ENCODE results near the gene TRAPPC12. TPM values are rescaled to one million over a fixed set of nuclear protein-coding genes. Genes with fewer than 3 reads are reported as not detected.

TRAPPC12 gene
- total RNA-seq, 1 donor from 2014 or later = 121 TPM

GRCh38 chr2:3526871-3527270 is 147.4 kb downstream of the TRAPPC12 start:
- Mint-ChIP-seq H3K27me3 (no peaks in the 10 kb centered on the region), H3K4me1 (ENCODE audit: low read depth) (peaks cover 12% of the 10 kb centered on the region), H3K36me3 (ENCODE audit: insufficient read depth) (no peaks in the 10 kb centered on the region), H3K27ac (no peak overlapping the region), H3K4me3 (ENCODE audit: low read depth) (no peak overlapping the region), H3K9me3 (ENCODE audit: low read depth) (no peaks in the 10 kb centered on the region)
- DNase-seq (ENCODE audit: low spot score, unreplicated experiment) = no peak
- no peak for TF ChIP-seq CTCF (IDR thresholded peaks at IDR 0.05; ENCODE audit: unreplicated experiment)

- Mint-ChIP-seq H3K9me3 (ENCODE audit: low read depth) (no peaks in the 10 kb centered on the region), H3K4me3 (ENCODE audit: low read depth) (no peak overlapping the region), H3K27me3 (no peaks in the 10 kb centered on the region), H3K27ac (no peak overlapping the region), H3K4me1 (ENCODE audit: low read depth) (peaks cover 10% of the 10 kb centered on the region), H3K36me3 (ENCODE audit: insufficient read depth) (no peaks in the 10 kb centered on the region)
- DNase-seq (ENCODE audit: low spot score, unreplicated experiment) = no peak
- no peak for TF ChIP-seq CTCF (IDR thresholded peaks at IDR 0.05; ENCODE audit: unreplicated experiment)
Observed at GRCh38 chr2:3527886-3528785, 148.6 kb downstream of the TRAPPC12 start.

Other genes with a start within 250 kb of the TRAPPC12 start
- gene EIPR1, start 1.9 kb upstream of the TRAPPC12 start, total RNA-seq = 32.0 and 36.2 TPM in 2 replicates
- 41.8 and 46.6 TPM in 2 replicates for gene ADI1, start 139.8 kb downstream of the TRAPPC12 start, total RNA-seq
- 18.5 and 21.8 TPM in 2 replicates for gene RNASEH1, start 178.6 kb downstream of the TRAPPC12 start, total RNA-seq
- gene RPS7, start 195.6 kb downstream of the TRAPPC12 start, total RNA-seq = 1,422 and 1,517 TPM in 2 replicates
- not detected in 2 replicates for gene COLEC11, start 215.4 kb downstream of the TRAPPC12 start, total RNA-seq

Data from progenitor cell of endocrine pancreas (in vitro differentiated cells).